Measurements from ENCODE around the gene SP4. TPM values are rescaled to one million over a fixed set of nuclear protein-coding genes. Genes with fewer than 3 reads are reported as not detected.

The SP4 gene
- total RNA-seq, 1 experiment from 2014 or later = 4.4 TPM

- no peaks in the 10 kb centered on the region for H3K27me3 Mint-ChIP-seq (ENCODE audit: insufficient read depth, unreplicated experiment)
- H3K4me3 Mint-ChIP-seq (ENCODE audit: unreplicated experiment) = no peak overlapping the region
- peaks cover 14% of the 10 kb centered on the region for H3K9me3 Mint-ChIP-seq (ENCODE audit: unreplicated experiment)
- POLR2A ChIA-PET = no interaction called here
- no peak overlapping the region for H3K27ac Mint-ChIP-seq (ENCODE audit: low read depth, unreplicated experiment)
- no peaks in the 10 kb centered on the region for H3K36me3 Mint-ChIP-seq (ENCODE audit: insufficient read depth, unreplicated experiment)
- TF ChIP-seq CTCF (IDR thresholded peaks at IDR 0.05; ENCODE audit: unreplicated experiment) = no peak
- CTCF ChIA-PET = no interaction called here
- DNase-seq (ENCODE audit: unreplicated experiment) = no peak
- no TSS peak for BruUV-seq (replicated peaks)
- intact Hi-C loops (cut with micrococcal nuclease) = no loop called here
- H3K4me1 Mint-ChIP-seq (ENCODE audit: insufficient read depth, unreplicated experiment) = no peaks in the 10 kb centered on the region
Observed at GRCh38 chr7:21401944-21402343, 25.9 kb upstream of the SP4 start.

DNA sequence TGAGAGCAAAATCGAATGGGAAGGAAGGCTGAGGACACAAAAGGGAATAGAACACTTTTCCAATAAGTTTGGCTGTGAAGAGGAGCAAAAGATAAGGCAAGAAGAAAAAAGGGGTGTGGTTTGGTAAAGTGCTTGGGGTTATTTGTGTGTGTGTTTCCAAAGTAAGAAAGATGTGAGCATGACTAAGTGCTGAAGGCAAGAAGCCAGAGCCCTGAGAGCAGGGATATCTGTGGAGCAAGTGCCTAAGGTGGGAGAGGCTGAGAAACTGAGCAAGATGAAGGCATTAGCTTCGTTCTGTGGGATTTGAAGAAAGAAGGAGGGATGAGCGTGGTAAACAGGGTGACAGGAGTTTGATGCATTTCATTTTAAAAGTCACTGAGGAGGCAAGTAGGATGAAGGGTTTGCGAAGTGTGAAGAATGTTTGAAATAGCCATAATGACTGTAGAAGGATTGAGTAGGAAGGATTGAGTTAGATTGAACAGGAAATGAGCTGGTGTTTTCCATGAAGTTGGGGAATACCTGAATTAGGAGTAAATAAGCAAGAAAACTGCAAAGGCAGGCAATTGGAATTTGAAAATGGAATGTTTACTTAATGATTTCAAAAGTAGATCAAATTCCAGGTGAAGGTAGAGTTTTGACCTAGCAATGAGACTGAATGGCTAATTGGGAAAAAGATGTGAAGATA, 19.9 kb upstream of the SP4 start:
- H3K27me3 Mint-ChIP-seq (ENCODE audit: insufficient read depth, unreplicated experiment) = no peaks in the 10 kb centered on the region
- DNase-seq (ENCODE audit: unreplicated experiment) = peak; percentile 38
- H3K9me3 Mint-ChIP-seq (ENCODE audit: unreplicated experiment) = no peaks in the 10 kb centered on the region
- TF ChIP-seq CTCF (IDR thresholded peaks at IDR 0.05; ENCODE audit: unreplicated experiment) = no peak
- CTCF ChIA-PET = interaction anchor here (0.6 to 1.0 kb wide), 2 partner anchors 14 to 200 kb away, joined by 3 read pairs; no protein-coding TSS in a partner anchor
- no peak overlapping the region for H3K4me3 Mint-ChIP-seq (ENCODE audit: unreplicated experiment)
- intact Hi-C loops (cut with micrococcal nuclease) = no loop called here
- POLR2A ChIA-PET = no interaction called here
- no TSS peak for BruUV-seq (replicated peaks)
- no peak overlapping the region for H3K27ac Mint-ChIP-seq (ENCODE audit: low read depth, unreplicated experiment)
- H3K4me1 Mint-ChIP-seq (ENCODE audit: insufficient read depth, unreplicated experiment) = peaks cover 10% of the 10 kb centered on the region
- no peaks in the 10 kb centered on the region for H3K36me3 Mint-ChIP-seq (ENCODE audit: insufficient read depth, unreplicated experiment)

- H3K4me3 Mint-ChIP-seq (ENCODE audit: unreplicated experiment) = no peak overlapping the region
- peaks cover 10% of the 10 kb centered on the region for H3K4me1 Mint-ChIP-seq (ENCODE audit: insufficient read depth, unreplicated experiment)
- no peak for TF ChIP-seq CTCF (IDR thresholded peaks at IDR 0.05; ENCODE audit: unreplicated experiment)
- H3K9me3 Mint-ChIP-seq (ENCODE audit: unreplicated experiment) = no peaks in the 10 kb centered on the region
- no peaks in the 10 kb centered on the region for H3K36me3 Mint-ChIP-seq (ENCODE audit: insufficient read depth, unreplicated experiment)
- H3K27me3 Mint-ChIP-seq (ENCODE audit: insufficient read depth, unreplicated experiment) = no peaks in the 10 kb centered on the region
- BruUV-seq (replicated peaks) = no TSS peak
- H3K27ac Mint-ChIP-seq (ENCODE audit: low read depth, unreplicated experiment) = no peak overlapping the region
- CTCF ChIA-PET = no interaction called here
- intact Hi-C loops (cut with micrococcal nuclease) = no loop called here
- POLR2A ChIA-PET = no interaction called here
- no peak for DNase-seq (ENCODE audit: unreplicated experiment)
Observed at GRCh38 chr7:21408481-21408820, 19.4 kb upstream of the SP4 start.

DNA sequence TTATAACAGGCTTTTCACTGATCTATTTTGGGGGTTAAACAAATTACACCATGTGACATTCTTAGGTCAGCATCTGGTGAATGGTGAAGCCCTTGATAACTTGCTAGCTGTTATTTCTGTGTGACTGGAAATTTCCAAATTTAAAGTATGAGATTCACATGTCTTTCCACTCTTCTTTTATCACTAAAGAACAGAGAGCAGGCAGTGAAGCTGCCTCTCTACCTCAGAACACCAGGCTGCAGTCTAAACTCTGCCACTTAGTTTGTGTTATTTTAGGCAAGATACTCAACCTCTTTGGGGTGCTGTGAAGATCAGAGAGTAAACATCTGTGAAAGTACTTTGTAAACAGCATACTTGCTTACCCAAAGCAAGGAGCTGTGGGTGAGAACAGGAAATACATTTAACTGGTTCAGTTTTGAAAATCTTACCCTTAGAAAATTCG, 15.5 kb upstream of the SP4 start:
- no peak overlapping the region for H3K27ac Mint-ChIP-seq (ENCODE audit: low read depth, unreplicated experiment)
- CTCF ChIA-PET = interaction anchor here (1.0 kb wide), 1 partner anchor 360 kb away, joined by 3 read pairs; no protein-coding TSS in a partner anchor
- intact Hi-C loops (cut with micrococcal nuclease) = no loop called here

More for the DNA sequence above, 15.5 kb upstream of the SP4 start:
- POLR2A ChIA-PET = no interaction called here
- Mint-ChIP-seq H3K4me3 (ENCODE audit: unreplicated experiment) (no peak overlapping the region), H3K27me3 (ENCODE audit: insufficient read depth, unreplicated experiment) (no peaks in the 10 kb centered on the region), H3K36me3 (ENCODE audit: insufficient read depth, unreplicated experiment) (no peaks in the 10 kb centered on the region), H3K4me1 (ENCODE audit: insufficient read depth, unreplicated experiment) (peaks cover 9% of the 10 kb centered on the region), H3K9me3 (ENCODE audit: unreplicated experiment) (no peaks in the 10 kb centered on the region)
- no peak for DNase-seq (ENCODE audit: unreplicated experiment)
- no peak for TF ChIP-seq CTCF (IDR thresholded peaks at IDR 0.05; ENCODE audit: unreplicated experiment)
- BruUV-seq (replicated peaks) = no TSS peak

Data from MCF 10A (cell line).